ENCODE measurements around the gene HIVEP3. TPM values are rescaled to one million over a fixed set of nuclear protein-coding genes. Genes with fewer than 3 reads are reported as not detected.
A peak's percentile ranks its signal among the peaks of the same experiment; 100 is the strongest.

The HIVEP3 gene
- total RNA-seq, 2 experiments from 2014 or later: 18.6 to 20.4 TPM

GRCh38 chr1:41905093-41905675 is 13.5 kb downstream of the HIVEP3 start:
- ChIA-PET POLR2A (interaction anchor here (1.2 kb wide), 1 partner anchor 12 kb away, joined by 6 read pairs; no protein-coding TSS in a partner anchor), CTCF (interaction anchor here (1.8 kb wide), 1 partner anchor 14 kb away, joined by 5 read pairs; no protein-coding TSS in a partner anchor)
- peaks cover 5% of the 10 kb centered on the region for H3K9me3 Mint-ChIP-seq
- peak overlapping the region; percentile 18 for H3K27ac Mint-ChIP-seq
- intact Hi-C loops (cut with micrococcal nuclease): no loop called here
- ATAC-seq (no peak), DNase-seq (no peak)
- no peaks in the 10 kb centered on the region for H3K27me3 Mint-ChIP-seq
- peaks cover 39% of the 10 kb centered on the region for H3K4me1 Mint-ChIP-seq (ENCODE audit: low read depth)
- H3K36me3 Mint-ChIP-seq (ENCODE audit: low read depth): no peaks in the 10 kb centered on the region
- TF ChIP-seq, protein P1, sequence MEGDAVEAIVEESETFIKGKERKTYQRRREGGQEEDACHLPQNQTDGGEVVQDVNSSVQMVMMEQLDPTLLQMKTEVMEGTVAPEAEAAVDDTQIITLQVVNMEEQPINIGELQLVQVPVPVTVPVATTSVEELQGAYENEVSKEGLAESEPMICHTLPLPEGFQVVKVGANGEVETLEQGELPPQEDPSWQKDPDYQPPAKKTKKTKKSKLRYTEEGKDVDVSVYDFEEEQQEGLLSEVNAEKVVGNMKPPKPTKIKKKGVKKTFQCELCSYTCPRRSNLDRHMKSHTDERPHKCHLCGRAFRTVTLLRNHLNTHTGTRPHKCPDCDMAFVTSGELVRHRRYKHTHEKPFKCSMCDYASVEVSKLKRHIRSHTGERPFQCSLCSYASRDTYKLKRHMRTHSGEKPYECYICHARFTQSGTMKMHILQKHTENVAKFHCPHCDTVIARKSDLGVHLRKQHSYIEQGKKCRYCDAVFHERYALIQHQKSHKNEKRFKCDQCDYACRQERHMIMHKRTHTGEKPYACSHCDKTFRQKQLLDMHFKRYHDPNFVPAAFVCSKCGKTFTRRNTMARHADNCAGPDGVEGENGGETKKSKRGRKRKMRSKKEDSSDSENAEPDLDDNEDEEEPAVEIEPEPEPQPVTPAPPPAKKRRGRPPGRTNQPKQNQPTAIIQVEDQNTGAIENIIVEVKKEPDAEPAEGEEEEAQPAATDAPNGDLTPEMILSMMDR (IDR thresholded peaks at IDR 0.05): no peak
- no peak overlapping the region for H3K4me3 Mint-ChIP-seq

DNA sequence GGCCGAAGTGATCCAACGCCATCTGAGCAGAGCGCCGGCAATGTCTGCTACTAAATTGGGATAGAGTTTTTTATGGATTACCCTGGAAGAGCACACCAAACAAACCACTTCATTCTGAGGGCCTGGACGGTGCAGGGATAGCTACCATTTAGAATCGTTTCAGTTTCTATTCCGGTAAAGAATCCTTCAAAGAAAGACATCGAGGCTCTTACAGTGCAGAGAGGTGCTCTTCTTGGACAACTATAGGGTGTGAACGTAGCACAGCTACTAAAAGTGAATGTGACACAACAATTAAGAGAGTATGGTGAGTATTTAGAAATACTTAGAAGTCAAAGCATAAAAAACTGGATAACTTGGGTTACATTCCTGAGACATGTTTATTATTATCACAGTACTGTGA is 16.1 kb downstream of the HIVEP3 start:
- Mint-ChIP-seq H3K9me3 (no peaks in the 10 kb centered on the region), H3K4me1 (ENCODE audit: low read depth) (peaks cover 52% of the 10 kb centered on the region), H3K36me3 (ENCODE audit: low read depth) (no peaks in the 10 kb centered on the region), H3K27ac (peak overlapping the region; percentile 30), H3K27me3 (no peaks in the 10 kb centered on the region), H3K4me3 (no peak overlapping the region)
- TF ChIP-seq, protein P1 (IDR thresholded peaks at IDR 0.05): no peak
- CTCF ChIA-PET: interaction anchor here (0.9 to 1.6 kb wide), 2 partner anchors 10 to 133 kb away, joined by 3 to 4 read pairs; no protein-coding TSS in a partner anchor
- no peak for ATAC-seq
- DNase-seq: no peak
- intact Hi-C loops (cut with micrococcal nuclease): no loop called here
- POLR2A ChIA-PET: interaction anchor here (0.7 kb wide), 2 partner anchors 11 to 280 kb away, joined by 3 read pairs; no protein-coding TSS in a partner anchor

DNA sequence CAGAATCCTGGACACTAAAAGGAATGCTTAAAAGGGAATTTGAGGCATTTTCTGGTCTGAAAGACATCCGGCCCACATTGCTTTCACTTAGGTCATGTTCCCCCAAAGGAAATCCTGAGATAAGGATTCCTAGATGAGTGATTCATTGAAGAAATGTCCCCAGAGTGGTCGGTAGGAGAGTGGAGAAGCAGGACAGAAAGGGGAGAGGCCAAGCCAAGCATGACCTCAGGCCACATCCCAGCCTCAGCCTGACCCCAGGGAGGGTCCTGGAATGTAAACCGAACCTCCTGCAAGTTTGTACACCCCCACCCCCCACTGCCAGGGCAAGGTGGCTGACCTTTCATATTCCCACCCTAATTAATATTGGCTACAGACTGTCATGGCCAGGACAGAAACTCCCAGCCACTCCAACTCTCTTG is 16.6 kb downstream of the HIVEP3 start:
- intact Hi-C loops (cut with micrococcal nuclease): no loop called here
- Mint-ChIP-seq H3K36me3 (ENCODE audit: low read depth) (no peaks in the 10 kb centered on the region), H3K4me1 (ENCODE audit: low read depth) (peaks cover 57% of the 10 kb centered on the region), H3K4me3 (no peak overlapping the region), H3K27me3 (no peaks in the 10 kb centered on the region), H3K9me3 (no peaks in the 10 kb centered on the region), H3K27ac (no peak overlapping the region)
- POLR2A ChIA-PET: interaction anchor here (0.7 to 1.1 kb wide), 3 partner anchors 12 to 281 kb away, joined by 3 read pairs; no protein-coding TSS in a partner anchor
- TF ChIP-seq, protein P1 (IDR thresholded peaks at IDR 0.05): no peak
- CTCF ChIA-PET: interaction anchor here (0.9 to 1.6 kb wide), 2 partner anchors 10 to 133 kb away, joined by 3 to 4 read pairs; no protein-coding TSS in a partner anchor
- ATAC-seq: no peak
- no peak for DNase-seq

- ChIA-PET POLR2A (interaction anchor here (1.1 kb wide), 1 partner anchor 104 kb away, joined by 3 read pairs; no protein-coding TSS in a partner anchor), CTCF (interaction anchor here (1.6 kb wide), 1 partner anchor 134 kb away, joined by 4 read pairs; no protein-coding TSS in a partner anchor)
- Mint-ChIP-seq H3K27ac (peak overlapping the region; percentile 19), H3K36me3 (ENCODE audit: low read depth) (no peaks in the 10 kb centered on the region), H3K4me3 (no peak overlapping the region), H3K4me1 (ENCODE audit: low read depth) (peaks cover 60% of the 10 kb centered on the region), H3K27me3 (no peaks in the 10 kb centered on the region), H3K9me3 (no peaks in the 10 kb centered on the region)
- DNase-seq: no peak
- intact Hi-C loops (cut with micrococcal nuclease): no loop called here
- TF ChIP-seq, protein P1 (IDR thresholded peaks at IDR 0.05): no peak
- no peak for ATAC-seq
These were observed 17.2 kb downstream of the HIVEP3 start for GRCh38 chr1:41901551-41901950.
